Measurements from ENCODE around the gene VIPAS39. TPM values are rescaled to one million over a fixed set of nuclear protein-coding genes. Genes with fewer than 3 reads are reported as not detected.

Gene VIPAS39
- total RNA-seq: 10 to 100 TPM; 17.1 to 24.9 (median 19.7) TPM

GRCh38 chr14:77457522-77458248 lies at the start of gene VIPAS39, which contains the start of gene AHSA1:
VIPAS39 (minus strand) TSS chr14:77457601; CDS start chr14:77454102, 3,499 bp downstream.
AHSA1 (plus strand) TSS chr14:77458093; CDS start chr14:77458190, 97 bp downstream.
- no peaks in the 10 kb centered on the region for H3K9me3 ChIP-seq
- WGBS, 2 donors: 0 to 1% methylated on average over 38 to 40 of the region's 50 CpGs
- H3K4me3 ChIP-seq (replicated peaks in 1 of 3): peak within 1 kb of the TSS; percentile 84 to 98 (median 91)
- H3K4me1 ChIP-seq: peaks cover 19 to 22% of the 10 kb centered on the region in 2 donors
- H3K27ac ChIP-seq: peak within 1 kb of the TSS; percentile 60 to 100 (median 98)
- H3K36me3 ChIP-seq: peaks cover 28 to 31% of the 10 kb centered on the region in 2 donors
- no peaks in the 10 kb centered on the region for H3K27me3 ChIP-seq
- TF ChIP-seq POLR2A (IDR thresholded peaks at IDR 0.05): peak in 1 of 2 donors; percentile 80
- TF ChIP-seq, protein P1, sequence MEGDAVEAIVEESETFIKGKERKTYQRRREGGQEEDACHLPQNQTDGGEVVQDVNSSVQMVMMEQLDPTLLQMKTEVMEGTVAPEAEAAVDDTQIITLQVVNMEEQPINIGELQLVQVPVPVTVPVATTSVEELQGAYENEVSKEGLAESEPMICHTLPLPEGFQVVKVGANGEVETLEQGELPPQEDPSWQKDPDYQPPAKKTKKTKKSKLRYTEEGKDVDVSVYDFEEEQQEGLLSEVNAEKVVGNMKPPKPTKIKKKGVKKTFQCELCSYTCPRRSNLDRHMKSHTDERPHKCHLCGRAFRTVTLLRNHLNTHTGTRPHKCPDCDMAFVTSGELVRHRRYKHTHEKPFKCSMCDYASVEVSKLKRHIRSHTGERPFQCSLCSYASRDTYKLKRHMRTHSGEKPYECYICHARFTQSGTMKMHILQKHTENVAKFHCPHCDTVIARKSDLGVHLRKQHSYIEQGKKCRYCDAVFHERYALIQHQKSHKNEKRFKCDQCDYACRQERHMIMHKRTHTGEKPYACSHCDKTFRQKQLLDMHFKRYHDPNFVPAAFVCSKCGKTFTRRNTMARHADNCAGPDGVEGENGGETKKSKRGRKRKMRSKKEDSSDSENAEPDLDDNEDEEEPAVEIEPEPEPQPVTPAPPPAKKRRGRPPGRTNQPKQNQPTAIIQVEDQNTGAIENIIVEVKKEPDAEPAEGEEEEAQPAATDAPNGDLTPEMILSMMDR (IDR thresholded peaks at IDR 0.05): no peak
- peak; percentile 97 for DNase-seq
- intact Hi-C loops (cut with DNase I): loop anchor here (5.0 kb wide), 1 partner anchor 95 kb away; no protein-coding TSS in a partner anchor

DNA sequence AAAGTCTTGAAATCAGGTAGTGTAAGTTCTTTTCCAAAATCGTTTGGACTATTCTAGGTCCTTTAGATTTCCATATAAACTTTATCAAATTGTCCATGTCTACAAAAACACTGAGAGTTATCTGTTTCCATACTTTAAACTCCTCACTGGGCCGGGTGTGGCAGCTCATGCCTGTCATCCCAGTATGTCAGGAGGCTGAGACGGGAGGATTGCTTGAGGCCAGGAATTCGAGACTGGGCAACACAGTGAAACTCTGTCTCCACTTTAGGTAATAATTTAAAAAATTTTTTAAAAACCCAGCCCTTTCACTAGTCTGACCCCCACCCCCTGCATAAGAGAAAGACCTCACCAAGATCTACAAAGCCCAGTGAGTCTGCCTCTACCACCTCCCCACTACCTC lies 47.6 kb upstream of the VIPAS39 start:
- Histone ChIP-seq H3K4me3 (replicated peaks in 1 of 3) (no peak overlapping the region), H3K9me3 (no peaks in the 10 kb centered on the region), H3K27me3 (no peaks in the 10 kb centered on the region), H3K27ac (no peak overlapping the region), H3K4me1 (no peaks in the 10 kb centered on the region), H3K36me3 (peaks cover 0 to 3% of the 10 kb centered on the region in 2 donors)
- no peak for TF ChIP-seq POLR2A (IDR thresholded peaks at IDR 0.05)
- TF ChIP-seq, protein P1 (IDR thresholded peaks at IDR 0.05): no peak
- no peak for DNase-seq
- intact Hi-C loops (cut with DNase I): no loop called here
- WGBS, 2 donors: 70 to 86% methylated on average over 4 of the region's 4 CpGs

GRCh38 chr14:77503138-77503537 lies 45.7 kb upstream of the VIPAS39 start:
- Histone ChIP-seq H3K9me3 (no peaks in the 10 kb centered on the region), H3K27me3 (no peaks in the 10 kb centered on the region), H3K36me3 (no peaks in the 10 kb centered on the region), H3K4me3 (replicated peaks in 1 of 3) (no peak overlapping the region), H3K4me1 (peaks cover 8 to 11% of the 10 kb centered on the region in 2 donors), H3K27ac (no peak overlapping the region)
- 96 to 97% methylated on average over 5 of the region's 5 CpGs for WGBS, 2 donors
- no peak for TF ChIP-seq POLR2A (IDR thresholded peaks at IDR 0.05)
- TF ChIP-seq, protein P1 (IDR thresholded peaks at IDR 0.05): no peak
- no peak for DNase-seq
- intact Hi-C loops (cut with DNase I): no loop called here

DNA sequence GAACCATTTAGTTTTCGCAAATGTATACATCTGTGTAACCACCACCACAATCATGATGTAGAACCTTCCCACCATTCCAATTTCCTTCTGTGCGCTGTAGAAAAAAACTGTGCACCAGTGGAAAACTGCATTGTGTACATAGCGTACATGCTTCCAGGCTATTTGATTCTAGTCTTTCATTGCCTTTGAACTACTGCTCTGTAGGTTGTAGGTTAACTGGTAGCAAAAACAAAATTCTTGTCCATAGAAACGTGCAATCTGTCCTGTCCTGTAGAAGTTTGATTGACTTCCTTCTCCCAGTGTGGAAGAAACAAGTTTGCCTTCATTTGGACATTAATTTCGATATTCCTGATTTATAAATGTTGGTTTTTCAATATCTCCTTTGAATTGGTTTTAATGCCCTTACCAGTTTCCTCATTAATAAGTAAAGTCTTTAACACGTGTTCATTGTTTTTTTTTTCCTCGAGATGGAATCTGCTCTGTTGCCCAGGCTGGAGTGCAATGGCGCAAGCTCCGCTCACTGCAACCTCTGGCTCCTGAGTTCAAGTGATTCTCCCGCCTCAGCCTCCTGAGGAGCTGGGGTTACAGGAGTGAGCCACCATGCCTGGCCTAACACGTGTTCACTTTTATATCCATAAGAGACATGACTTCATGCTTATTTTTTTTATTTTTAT lies 44.8 kb upstream of the VIPAS39 start:
- Histone ChIP-seq H3K27ac (no peak overlapping the region), H3K27me3 (no peaks in the 10 kb centered on the region), H3K9me3 (no peaks in the 10 kb centered on the region), H3K4me1 (peaks cover 11 to 14% of the 10 kb centered on the region in 2 donors), H3K4me3 (replicated peaks in 1 of 3) (no peak overlapping the region), H3K36me3 (no peaks in the 10 kb centered on the region)
- WGBS, 2 donors: 81 to 82% methylated on average over 11 of the region's 11 CpGs
- no peak for DNase-seq
- TF ChIP-seq, protein P1 (IDR thresholded peaks at IDR 0.05): no peak
- no peak for TF ChIP-seq POLR2A (IDR thresholded peaks at IDR 0.05)
- intact Hi-C loops (cut with DNase I): no loop called here

Data from thyroid gland (tissue), 4 donors.